Endothelial cell of umbilical vein (primary cell): ENCODE results near the gene AHRR. TPM values are rescaled to one million over a fixed set of nuclear protein-coding genes. Genes with fewer than 3 reads are reported as not detected.

Experiments used
- BruUV-seq: library from RNA; stranded (reverse); fragments of 400-500 nt; replicated peaks from 2 replicates; lab custom pipeline; 2021; lab: Mats Ljungman, UMichigan
- CTCF ChIA-PET: fragments of 300-600, 350-600 bp; sonication (Branson Sonifier 250); formaldehyde crosslinking; loops from one replicate; lab custom pipeline; 2021; ENCODE audit warnings: antibody characterized with exemption, inconsistent platforms; lab: Charles Lee
- POLR2A ChIA-PET: fragments of 300-600, 350-600 bp; sonication (Branson Sonifier 250); formaldehyde crosslinking; loops from one replicate; lab custom pipeline; 2021; ENCODE audit warnings: antibody characterized with exemption, inconsistent platforms; lab: Charles Lee
- DNase-seq: peaks from one replicate; pipeline ENCODE4 v3.0.0-alpha.2; 2011; ENCODE audit warnings: low read depth, low spot score
- FAIRE-seq: peaks from 2 replicates; lab custom pipeline; 2011; peaks lifted over from hg19 to GRCh38; lab: Jason Lieb, UNC
- H2AFZ ChIP-seq: 2 replicates; pipeline ENCODE4 v1.6.0; 2012; ENCODE audit warnings: low read depth, low read length, control low read depth, inconsistent platforms
- H3K27ac ChIP-seq: 2 replicates; pipeline ENCODE4 v1.5.1; 2011; ENCODE audit warnings: low read depth, mild to moderate bottlenecking, control low read depth, low read length, moderate library complexity; ENCODE audit not compliant: insufficient read depth
- H3K27me3 ChIP-seq, 2 experiments: 2 replicates each; pipeline versions ENCODE4 v1.6.0 to v1.6.1; 2011; ENCODE audit warnings: low read length in 2 of 2, mixed read lengths in 1 of 2; ENCODE audit not compliant: control insufficient read depth in 2 of 2, insufficient read depth in 2 of 2
- H3K36me3 ChIP-seq, 2 experiments: 2 replicates in 1 of 2; 3 replicates in 1 of 2; pipeline ENCODE4 v1.5.1; 2011; ENCODE audit warnings: low read length in 2 of 2, mild to moderate bottlenecking in 1 of 2, moderate library complexity in 1 of 2; ENCODE audit not compliant: control insufficient read depth in 2 of 2, insufficient read depth in 2 of 2; ENCODE audit errors: extremely low read depth in 1 of 2
- H3K4me1 ChIP-seq: 3 replicates; pipeline ENCODE4 v1.5.1; 2011; ENCODE audit warnings: mild to moderate bottlenecking, low read length; ENCODE audit not compliant: control insufficient read depth, insufficient read depth; ENCODE audit errors: extremely low read depth
- H3K4me2 ChIP-seq: 2 replicates; pipeline ENCODE4 v1.6.1; 2011; ENCODE audit warnings: low read length, control low read depth, mixed read lengths; ENCODE audit not compliant: insufficient read depth
- H3K4me3 ChIP-seq, 3 experiments: fragments of 200-600 bp in 1 of 3; sonication (generic), shearing (Covaris generic) in 1 of 3; replicated peaks in 1 of 3; 2 replicates each; pipeline ENCODE4 v1.5.1; 2011 to 2016; ENCODE audit warnings: control low read depth in 3 of 3, low read length in 3 of 3, mild to moderate bottlenecking in 2 of 3, inconsistent platforms in 1 of 3, low read depth in 1 of 3, moderate library complexity in 1 of 3; ENCODE audit not compliant: insufficient read depth in 1 of 3
- H3K79me2 ChIP-seq: 2 replicates; pipeline ENCODE4 v1.6.0; 2012; ENCODE audit warnings: low read length, inconsistent platforms; ENCODE audit not compliant: control insufficient read depth, insufficient read depth
- H3K9ac ChIP-seq: replicated peaks from 2 replicates; pipeline ENCODE3; 2011; ENCODE audit warnings: low read length, control low read depth; ENCODE audit not compliant: insufficient read depth; ENCODE audit errors: extremely low read depth
- H3K9me1 ChIP-seq: replicated peaks from 3 replicates; pipeline ENCODE4 v1.6.0; 2011; ENCODE audit warnings: mild to moderate bottlenecking, low read length; ENCODE audit not compliant: control insufficient read depth, insufficient read depth; ENCODE audit errors: extremely low read depth
- H3K9me3 ChIP-seq: replicated peaks from 2 replicates; pipeline ENCODE4 v1.5.1; 2012; ENCODE audit warnings: low read length, inconsistent platforms; ENCODE audit not compliant: control insufficient read depth, insufficient read depth
- H4K20me1 ChIP-seq: replicated peaks from 2 replicates; pipeline ENCODE3; 2011; ENCODE audit warnings: mild to moderate bottlenecking, low read length; ENCODE audit not compliant: control insufficient read depth, insufficient read depth; ENCODE audit errors: extremely low read depth
- CTCF ChIP-seq, 2 donors: IDR thresholded peaks; 1 replicate in 1 of 2; 2 replicates in 1 of 2; pipeline ENCODE4 v1.5.1; 2011; ENCODE audit warnings: low read length in 2 of 2, mild to moderate bottlenecking in 2 of 2, moderate library complexity in 2 of 2, control low read depth in 1 of 2, inconsistent platforms in 1 of 2, low read depth in 1 of 2; ENCODE audit not compliant: insufficient read depth in 1 of 2; ENCODE audit errors: extremely low read depth in 1 of 2
- EZH2 ChIP-seq: IDR thresholded peaks from 2 replicates; pipeline ENCODE4 v1.6.1; 2012; ENCODE audit warnings: borderline replicate concordance, low read depth, mild to moderate bottlenecking, moderate library complexity, low read length, inconsistent platforms; ENCODE audit not compliant: severe bottlenecking
- FOS ChIP-seq: IDR thresholded peaks from 2 replicates; pipeline ENCODE4 v1.6.1; 2011; ENCODE audit warnings: mild to moderate bottlenecking, low read length, moderate library complexity, borderline replicate concordance; ENCODE audit not compliant: insufficient read depth
- GATA2 ChIP-seq: IDR thresholded peaks from 2 replicates; pipeline ENCODE4 v1.7.0; 2011; ENCODE audit warnings: low read depth, mild to moderate bottlenecking, moderate library complexity, mixed read lengths, low read length; ENCODE audit not compliant: insufficient read length, insufficient read depth
- JUN ChIP-seq: IDR thresholded peaks from 2 replicates; pipeline ENCODE4 v1.6.1; 2011; ENCODE audit warnings: borderline replicate concordance, low read depth; ENCODE audit not compliant: insufficient read length, insufficient read depth
- MAX ChIP-seq: IDR thresholded peaks from 2 replicates; pipeline ENCODE4 v1.6.1; 2011; ENCODE audit not compliant: insufficient read depth, insufficient read length
- MYC ChIP-seq: IDR thresholded peaks from one replicate; pipeline ENCODE4 v1.6.1; 2011; ENCODE audit warnings: mild to moderate bottlenecking, low read depth, low read length
- POLR2A ChIP-seq: IDR thresholded peaks from 2 replicates; pipeline ENCODE4 v1.6.1; 2012; ENCODE audit warnings: low read depth, mild to moderate bottlenecking, control low read depth, low read length
- POLR2AphosphoS5 ChIP-seq: IDR thresholded peaks from 2 replicates; pipeline ENCODE4 v1.6.1; 2012; ENCODE audit warnings: low read depth, mild to moderate bottlenecking, control low read depth, low read length, moderate library complexity; ENCODE audit not compliant: insufficient read depth
- dilution Hi-C: fragments of 300-500 bp; cut with MboI; formaldehyde crosslinking; loops from one replicate; pipeline ENCODE4 v1.15.0; 2019; ENCODE audit warnings: low sequenced_read_pairs; ENCODE audit not compliant: extremely low pct_ligation_motif_present
- intact Hi-C: fragments of 100-400 bp; cut with micrococcal nuclease; formaldehyde crosslinking; loops from one replicate; pipeline ENCODE4 v1.10.0; 2022
- polyA plus RNA-seq, 4 experiments: library from polyadenylated mRNA; depleted of rRNA in 3 of 4; stranded (reverse) in 3 of 4; unstranded in 1 of 4; fragments of >200 nt; gene quantifications; 2 replicates each; pipeline versions ENCODE4 v1.2.1 to v1.2.3, GENCODE V29; 2011 to 2012; ENCODE audit warnings: missing spikeins in 1 of 4
- total RNA-seq: library from RNA; stranded (reverse); gene quantifications from 2 replicates; pipeline ENCODE4 v1.2.3, GENCODE V29; 2021

AHRR gene
- total and polyA plus RNA-seq, 2 donors (not counting 3 experiments of a cell fraction or from before 2014, with no cell fraction given): 3.1 to 7.3 TPM

GRCh38 chr5:463952-464351 is 142.4 kb downstream of the AHRR start:
- Histone ChIP-seq H3K4me3 (no peak overlapping the region), H3K9me3 (no peaks in the 10 kb centered on the region), H3K4me1 (no peaks in the 10 kb centered on the region), H4K20me1 (no peaks in the 10 kb centered on the region), H3K27ac (no peak overlapping the region), H3K9me1 (no peaks in the 10 kb centered on the region), H2AFZ (no peak overlapping the region), H3K9ac (no peak overlapping the region), H3K79me2 (no peaks in the 10 kb centered on the region), H3K27me3 (no peaks in the 10 kb centered on the region), H3K4me2 (no peak overlapping the region), H3K36me3 (peaks cover 5 to 33% of the 10 kb centered on the region in 2 experiments)
- no peak for TF ChIP-seq FOS
- no peak for TF ChIP-seq CTCF (IDR thresholded peaks at IDR 0.05; ENCODE audit: extremely low read depth in 1 of 2, insufficient read depth in 1 of 2, low read depth in 1 of 2, low read length in 2 of 2)
- TF ChIP-seq GATA2: no peak
- no peak for TF ChIP-seq POLR2AphosphoS5
- no peak for TF ChIP-seq MYC
- TF ChIP-seq JUN: no peak
- TF ChIP-seq EZH2: no peak
- no peak for TF ChIP-seq MAX
- TF ChIP-seq POLR2A: no peak
- CTCF ChIA-PET: interaction anchor here (1.5 kb wide), 1 partner anchor 33 kb away, joined by 3 read pairs; no protein-coding TSS in a partner anchor
- intact Hi-C loops: no loop called here
- POLR2A ChIA-PET: no interaction called here
- dilution Hi-C loops: no loop called here
- no TSS peak for BruUV-seq
- FAIRE-seq (no peak), DNase-seq (no peak)
